Activated naive CD4-positive, alpha-beta T cell treated with anti-CD3 and anti-CD28 coated beads, Interleukin-2, amount 50 U/mL, for 72 hours (primary cell): ENCODE data around the gene HNRNPA3. TPM values are rescaled to one million over a fixed set of nuclear protein-coding genes. Genes with fewer than 3 reads are reported as not detected.
"Not testable (repeated sequence)": the region's sequence is repeated elsewhere in the genome, so short reads cannot be mapped to it uniquely, and the experiment has no call there.

Experiments
- ATAC-seq, 2 donors: fragments of 150-1000 bp; cut with Tn5 transposase; 2 replicates each; pipeline ENCODE4 v1.10.0; 2021; ENCODE audit warnings: mild to moderate bottlenecking in 2 of 2, moderate library complexity in 2 of 2
- DNase-seq, 2 donors: peaks; one replicate each; pipeline ENCODE4 v3.0.0; 2021 to 2022; ENCODE audit warnings: low spot score in 2 of 2
- H3K27ac Mint-ChIP-seq, 2 donors: one replicate each; pipeline ENCODE4 v1.8.0; 2022; ENCODE audit warnings: mild to moderate bottlenecking in 2 of 2, mixed read lengths in 2 of 2
- H3K36me3 Mint-ChIP-seq, 2 donors: one replicate each; pipeline ENCODE4 v1.8.0; 2022; ENCODE audit warnings: mixed read lengths in 2 of 2
- H3K9me3 Mint-ChIP-seq, 2 donors: one replicate each; pipeline ENCODE4 v1.8.0; 2022; ENCODE audit warnings: mixed read lengths in 2 of 2
- total RNA-seq, 2 donors: library from RNA; stranded (reverse); gene quantifications; one replicate each; pipeline ENCODE4 v1.2.3, GENCODE V29; 2022

HNRNPA3 gene
- total RNA-seq, 2 donors from 2014 or later: 259 to 273 TPM

DNA sequence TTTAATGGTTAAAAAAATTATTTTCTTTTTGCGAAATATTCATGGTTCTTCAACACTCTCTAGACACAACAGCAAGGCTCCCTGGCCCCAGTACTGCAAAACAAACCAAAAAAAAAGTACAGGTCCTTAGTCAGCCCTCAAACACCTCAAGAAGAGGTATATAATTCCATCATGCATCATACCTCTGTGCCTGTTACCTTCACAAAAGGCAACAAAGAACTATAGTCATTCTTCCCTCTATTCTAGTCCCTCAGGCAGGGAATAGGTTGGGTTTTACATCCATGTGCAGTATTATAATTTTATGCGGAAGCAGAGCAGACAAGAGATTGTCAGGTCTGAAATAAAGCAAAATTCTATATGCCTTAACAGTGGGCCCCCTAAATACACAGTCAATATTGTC is 43.4 kb downstream of the HNRNPA3 start:
- no peak for DNase-seq
- peak overlapping the region in 1 of 2 donors; percentile 36 for H3K27ac Mint-ChIP-seq
- peaks cover 0 to 15% of the 10 kb centered on the region in 2 donors for H3K9me3 Mint-ChIP-seq
- peaks cover 13 to 52% of the 10 kb centered on the region in 2 donors for H3K36me3 Mint-ChIP-seq
- no peak for ATAC-seq

- H3K9me3 Mint-ChIP-seq: peaks cover 0 to 12% of the 10 kb centered on the region in 2 donors
- peak overlapping the region; percentile 38 to 68 for H3K27ac Mint-ChIP-seq
- H3K36me3 Mint-ChIP-seq: peaks cover 8 to 45% of the 10 kb centered on the region in 2 donors
- ATAC-seq (peak in 1 of 2 donors; percentile 46), DNase-seq (no peak)
Measured at GRCh38 chr2:177256695-177257094, 44.1 kb downstream of the HNRNPA3 start.

DNA sequence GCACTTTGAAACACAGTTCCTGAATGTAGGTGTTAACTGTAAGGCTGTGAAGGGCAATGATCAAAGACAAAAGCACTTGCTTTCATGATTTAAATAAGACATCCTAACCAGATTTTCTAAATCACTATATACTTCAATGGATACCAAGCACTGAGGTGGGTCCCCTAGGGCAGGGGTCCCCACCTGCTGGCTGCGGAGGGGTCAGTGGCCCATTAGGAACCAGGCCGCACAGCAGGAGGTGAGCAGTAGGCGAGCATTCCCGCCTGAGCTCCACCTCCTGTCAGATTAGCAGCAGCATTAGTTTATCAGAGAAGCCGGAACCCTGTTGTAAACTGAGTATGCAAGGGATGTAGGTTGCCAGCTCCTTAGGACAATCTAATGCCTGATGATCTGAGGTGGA is 44.9 kb downstream of the HNRNPA3 start:
- DNase-seq: no peak
- Mint-ChIP-seq H3K36me3 (peaks cover 11 to 45% of the 10 kb centered on the region in 2 donors), H3K27ac (peak overlapping the region; percentile 38 to 68), H3K9me3 (peaks cover 0 to 12% of the 10 kb centered on the region in 2 donors)
- no peak for ATAC-seq

DNA sequence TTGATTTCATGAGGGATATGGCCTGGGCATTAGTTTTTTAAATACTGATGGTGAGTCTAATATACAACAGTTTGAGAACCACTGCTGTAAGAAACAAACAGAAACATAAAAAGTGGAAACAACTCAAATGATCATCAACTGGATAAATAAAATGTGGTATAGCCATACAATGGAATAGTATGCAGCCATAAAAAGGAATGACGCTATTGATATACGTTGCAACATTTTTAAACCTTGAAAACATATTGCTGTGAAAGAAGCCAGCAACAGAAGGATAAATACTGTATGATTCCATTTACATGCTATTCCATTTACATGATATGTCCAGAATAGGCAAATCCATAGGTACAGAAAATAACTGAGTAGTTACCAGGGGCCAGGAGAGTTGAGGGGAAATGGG is 45.5 kb downstream of the HNRNPA3 start:
- ATAC-seq: no peak
- Mint-ChIP-seq H3K27ac (no peak overlapping the region), H3K36me3 (peaks cover 12 to 44% of the 10 kb centered on the region in 2 donors), H3K9me3 (peaks cover 0 to 9% of the 10 kb centered on the region in 2 donors)
- no peak for DNase-seq

- no peak for DNase-seq
- ATAC-seq: no peak
- peaks cover 14 to 40% of the 10 kb centered on the region in 2 donors for H3K36me3 Mint-ChIP-seq
Measured at GRCh38 chr2:177260379-177260778, 47.8 kb downstream of the HNRNPA3 start.

DNA sequence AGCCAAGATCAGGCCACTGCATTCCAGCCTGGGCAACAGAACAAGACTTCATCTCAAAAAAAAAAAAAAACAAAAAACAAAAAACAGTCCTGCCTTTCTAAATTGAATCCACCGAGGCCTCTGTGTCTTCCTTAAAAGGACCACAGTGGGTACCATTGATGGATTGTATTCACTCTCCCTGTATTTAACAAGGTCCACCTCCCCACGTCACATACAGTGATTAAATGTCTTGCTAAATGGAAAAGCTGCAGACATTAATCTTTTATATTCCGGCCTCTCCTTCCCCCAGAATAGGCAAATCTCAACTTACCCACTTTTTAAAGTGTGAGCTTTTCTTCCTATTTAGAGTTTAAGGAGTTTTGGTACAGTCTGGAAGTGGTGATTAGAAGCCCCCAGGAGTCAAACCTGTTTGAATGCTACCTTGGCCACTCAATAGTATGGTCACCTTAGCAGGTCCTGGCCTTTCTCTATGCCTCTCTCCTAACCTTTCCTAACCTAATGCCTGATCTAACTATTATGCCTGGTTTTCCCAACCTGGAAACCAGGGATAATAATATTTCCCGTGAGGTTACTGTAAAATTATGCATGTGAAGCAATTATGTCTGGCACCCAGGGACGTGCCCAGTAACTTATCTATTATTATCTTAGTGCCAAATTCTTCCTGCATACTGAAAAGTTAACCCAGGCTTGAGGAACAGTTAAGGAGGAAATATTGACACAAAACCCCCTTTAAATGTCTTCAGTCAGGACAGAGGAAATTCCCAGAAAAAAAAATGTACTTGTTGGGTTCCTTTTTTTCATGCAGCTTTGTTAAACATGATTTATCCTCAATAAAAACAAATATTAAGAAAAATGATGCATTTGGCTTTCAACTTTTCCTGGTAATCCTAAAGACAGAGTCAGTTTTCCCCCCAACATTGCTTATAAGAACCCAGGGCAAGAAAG is 48.8 kb downstream of the HNRNPA3 start:
- H3K27ac Mint-ChIP-seq: peak overlapping the region; percentile 99
- no peak for ATAC-seq
- H3K9me3 Mint-ChIP-seq: peaks cover 0 to 6% of the 10 kb centered on the region in 2 donors
- no peak for DNase-seq
- peaks cover 14 to 40% of the 10 kb centered on the region in 2 donors for H3K36me3 Mint-ChIP-seq

More at GRCh38 chr2:177260379-177260778, 47.8 kb downstream of the HNRNPA3 start:
- H3K27ac Mint-ChIP-seq: peak overlapping the region; percentile 59 to 66
- peaks cover 0 to 6% of the 10 kb centered on the region in 2 donors for H3K9me3 Mint-ChIP-seq

DNA sequence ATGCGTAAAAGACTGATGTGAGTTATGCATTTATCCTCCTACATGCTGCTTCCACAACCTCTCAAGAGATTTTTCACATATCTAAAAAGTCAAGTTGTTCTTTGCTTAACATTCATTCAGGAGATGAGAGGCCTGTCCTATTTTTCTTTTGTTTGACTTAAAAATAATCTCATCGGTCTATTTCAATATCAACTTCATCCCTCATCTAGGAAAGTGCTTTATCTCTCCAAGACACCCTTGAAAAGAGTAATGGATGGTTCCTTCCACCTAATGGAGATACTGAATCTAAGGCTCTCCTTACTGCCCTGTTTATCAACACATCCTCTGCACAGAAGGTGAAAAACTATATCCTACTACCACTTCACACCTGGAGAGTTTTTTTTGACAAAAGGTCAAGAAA is 49.5 kb downstream of the HNRNPA3 start:
- no peak for DNase-seq

GRCh38 chr2:177262958-177263450 is 50.4 kb downstream of the HNRNPA3 start:
- Mint-ChIP-seq H3K27ac (peak overlapping the region; percentile 99), H3K36me3 (peaks cover 14 to 44% of the 10 kb centered on the region in 2 donors), H3K9me3 (peaks cover 0 to 6% of the 10 kb centered on the region in 2 donors)
- no peak for ATAC-seq
- no peak for DNase-seq

More for the DNA sequence above, 49.5 kb downstream of the HNRNPA3 start:
- H3K9me3 Mint-ChIP-seq: peaks cover 0 to 6% of the 10 kb centered on the region in 2 donors
- peak overlapping the region; percentile 99 for H3K27ac Mint-ChIP-seq
- ATAC-seq: no peak
- H3K36me3 Mint-ChIP-seq: peaks cover 14 to 40% of the 10 kb centered on the region in 2 donors

DNA sequence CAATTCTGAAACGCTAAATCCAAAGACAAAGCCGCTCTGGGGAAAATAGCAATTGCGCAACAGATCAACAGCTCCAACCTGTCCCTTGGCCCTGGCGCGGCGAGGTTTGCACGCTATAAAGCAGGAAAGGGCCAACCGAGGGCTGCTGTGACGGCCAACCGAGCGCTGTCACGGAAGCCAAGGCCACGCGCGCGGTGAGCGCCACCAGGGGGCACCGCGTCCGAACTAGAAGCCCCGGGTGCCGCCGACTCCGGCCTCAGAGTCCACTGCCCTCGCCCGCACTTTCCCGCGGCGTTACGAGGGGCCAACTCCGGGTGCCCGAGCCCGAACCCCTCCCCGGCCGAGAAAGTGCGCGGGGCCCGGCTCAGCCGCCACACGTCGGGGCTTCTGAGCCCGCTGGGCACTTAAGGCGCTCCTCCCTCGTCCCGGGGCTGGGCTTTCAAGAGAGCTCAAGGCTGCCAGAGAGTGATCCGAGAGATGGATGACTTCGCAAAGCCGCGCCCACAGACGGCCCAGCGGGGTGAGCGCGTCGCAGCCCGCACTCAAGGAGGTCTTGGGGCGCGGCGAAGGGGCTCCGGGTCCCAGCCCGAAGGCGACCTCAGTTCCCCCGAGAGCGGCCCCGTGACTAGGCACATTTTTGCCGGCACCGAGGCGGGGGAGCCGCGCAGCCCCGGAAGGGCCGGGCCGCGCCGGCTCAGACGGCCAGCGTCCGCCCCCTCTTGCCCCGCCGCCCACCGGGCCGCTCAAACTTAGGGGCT is 51.0 kb downstream of the HNRNPA3 start:
- peak; percentile 92 to 95 for DNase-seq
- Mint-ChIP-seq H3K36me3 (peaks cover 14 to 38% of the 10 kb centered on the region in 2 donors), H3K9me3 (no peaks in the 10 kb centered on the region), H3K27ac (peak overlapping the region; percentile 99)
- ATAC-seq: peak; percentile 71 to 72

DNA sequence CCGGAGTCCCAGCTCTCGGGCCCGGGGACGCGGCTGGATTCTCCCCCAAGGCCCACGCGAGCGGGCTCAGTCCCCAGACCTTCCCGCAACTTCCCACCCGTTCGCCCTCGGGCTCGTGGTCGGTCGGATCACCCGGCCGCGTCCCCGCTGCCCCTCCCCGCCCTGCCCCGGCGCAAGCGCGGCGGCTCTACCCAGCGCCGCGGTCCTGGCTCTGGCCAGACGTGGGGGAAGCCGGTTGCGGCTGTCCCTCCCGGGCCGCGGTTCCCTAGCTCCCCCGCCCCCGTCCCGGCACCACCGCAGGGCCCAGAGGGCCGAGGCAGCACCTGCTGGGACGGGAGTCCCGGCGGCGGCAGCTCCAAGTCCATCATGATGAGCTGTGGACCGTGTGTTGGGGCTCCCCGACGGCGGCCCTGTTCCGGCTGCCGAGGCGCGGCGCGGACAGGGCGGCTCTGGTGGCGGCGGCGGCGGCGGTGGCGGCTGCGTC is 51.7 kb downstream of the HNRNPA3 start:
- peak in 1 of 2 donors; percentile 29 for ATAC-seq
- DNase-seq: no peak
- peak overlapping the region in 1 of 2 donors; percentile 99 for H3K27ac Mint-ChIP-seq

GRCh38 chr2:177264693-177265587 is 52.3 kb downstream of the HNRNPA3 start, which contains the start of gene NFE2L2:
NFE2L2 (minus strand) TSS chr2:177264727; CDS start chr2:177264576, 151 bp downstream.
- ATAC-seq (peak; percentile 75 to 81), DNase-seq (peak; percentile 92 to 95)
- Mint-ChIP-seq H3K36me3 (peaks cover 14 to 33% of the 10 kb centered on the region in 2 donors), H3K9me3 (no peaks in the 10 kb centered on the region), H3K27ac (peak within 1 kb of the TSS; percentile 97 to 99)

More for the DNA sequence above, 51.7 kb downstream of the HNRNPA3 start:
- Mint-ChIP-seq H3K36me3 (peaks cover 14 to 34% of the 10 kb centered on the region in 2 donors), H3K9me3 (no peaks in the 10 kb centered on the region)

GRCh38 chr2:177265824-177266817 is 53.5 kb downstream of the HNRNPA3 start:
- peak overlapping the region; percentile 97 to 99 for H3K27ac Mint-ChIP-seq
- ATAC-seq (no peak), DNase-seq (no peak)
- peaks cover 14 to 24% of the 10 kb centered on the region in 2 donors for H3K36me3 Mint-ChIP-seq
- H3K9me3 Mint-ChIP-seq: no peaks in the 10 kb centered on the region

GRCh38 chr2:177266955-177267354 is 54.4 kb downstream of the HNRNPA3 start:
- Mint-ChIP-seq H3K36me3 (peaks cover 14 to 21% of the 10 kb centered on the region in 2 donors), H3K27ac (peak overlapping the region in 1 of 2 donors; percentile 99)
- not testable (repeated sequence) for ATAC-seq, H3K9me3 Mint-ChIP-seq, DNase-seq

DNA sequence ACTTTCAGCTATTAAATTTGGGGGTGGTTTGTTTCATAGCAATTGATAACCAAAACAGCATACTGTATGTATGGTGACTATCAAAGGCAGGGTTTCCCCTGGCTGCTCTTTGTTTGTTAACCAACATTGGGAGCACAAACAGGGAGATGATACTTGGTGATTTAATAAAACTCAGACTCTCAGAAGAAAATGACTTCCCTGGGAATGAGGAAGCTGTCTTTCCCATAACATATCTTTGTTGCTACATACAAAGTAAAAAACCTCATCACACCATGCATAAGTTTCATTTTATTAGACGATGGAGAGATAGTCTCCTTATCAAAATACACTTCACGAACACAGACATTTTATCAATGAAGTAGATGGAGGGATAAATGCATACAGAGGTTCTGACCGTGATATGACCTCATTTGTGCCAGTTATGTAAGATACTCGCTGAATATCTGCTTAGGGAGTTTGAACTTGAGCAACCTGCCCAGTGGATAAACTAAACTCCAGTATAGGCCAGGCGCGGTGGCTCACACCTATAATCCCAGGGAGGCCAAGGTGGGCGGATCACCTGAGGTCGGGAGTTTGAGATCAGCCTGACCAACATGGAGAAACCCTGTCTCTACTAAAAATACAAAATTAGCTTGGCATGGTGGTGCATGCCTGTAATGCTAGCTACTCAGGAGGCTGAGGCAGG is 55.7 kb downstream of the HNRNPA3 start:
- ATAC-seq (no peak), DNase-seq (no peak)
- peaks cover 2 to 9% of the 10 kb centered on the region in 2 donors for H3K36me3 Mint-ChIP-seq
- no peaks in the 10 kb centered on the region for H3K9me3 Mint-ChIP-seq
- no peak overlapping the region for H3K27ac Mint-ChIP-seq
